ENCODE measurements around the gene AGO1.

DNA sequence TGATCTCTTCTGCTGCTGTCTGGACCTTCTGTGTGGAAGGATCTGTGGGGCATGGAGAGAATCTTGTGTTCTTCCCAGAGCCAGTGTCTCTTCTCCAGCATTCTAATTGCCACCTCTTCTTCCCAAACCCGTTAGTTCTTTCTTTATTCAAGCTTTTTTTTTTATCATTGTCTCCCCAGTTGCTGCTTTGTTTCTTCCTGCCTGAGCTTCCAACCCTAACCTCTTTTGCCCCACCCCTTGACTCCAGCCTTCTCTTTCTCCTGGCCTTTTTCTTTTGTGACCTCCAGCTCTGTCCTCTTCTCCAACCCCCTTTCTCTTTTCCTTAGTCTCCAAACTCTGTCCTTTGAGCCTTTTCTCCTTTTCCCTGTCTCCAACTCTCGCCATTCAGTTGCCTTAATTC is 4.5 kb downstream of the AGO1 start:
- no peak for TF ChIP-seq CTCF (IDR thresholded peaks at IDR 0.05)
- no peak for TF ChIP-seq EP300 (IDR thresholded peaks at IDR 0.05)

Measured in tibial nerve (tissue), 4 donors.